DMS114 treated with DMSO at 0.1 percent for 48 hours (cell line): ENCODE measurements around the gene SERPINB10.
"Not testable (repeated sequence)": the region's sequence is repeated elsewhere in the genome, so short reads cannot be mapped to it uniquely, and the experiment has no call there.

Source experiments
- DNase-seq: peaks from one replicate; lab custom pipeline; 2025; ENCODE audit not compliant: unreplicated experiment; lab: John Stamatoyannopoulos, UW

The SERPINB10 gene

GRCh38 chr18:63940543-63941050 lies 32.8 kb downstream of the SERPINB10 start:
- DNase-seq, result not testable (repeated sequence)

GRCh38 chr18:63947051-63947790 lies 39.5 kb downstream of the SERPINB10 start:
- no peak for DNase-seq

- no peak for DNase-seq
These were observed 41.4 kb downstream of the SERPINB10 start, which contains the start of gene HMSD for GRCh38 chr18:63949068-63949737. Gene HMSD (plus strand): TSS chr18:63949301. CDS start chr18:63953456, 4,155 bp downstream.

- DNase-seq, result no peak
These were observed 43.5 kb downstream of the SERPINB10 start for GRCh38 chr18:63951302-63951705.

- DNase-seq, result no peak
These were observed 46.1 kb downstream of the SERPINB10 start for GRCh38 chr18:63953811-63954210.

- DNase-seq, result no peak
These were observed 49.0 kb downstream of the SERPINB10 start for GRCh38 chr18:63956755-63957154.

- no peak for DNase-seq
These were observed 53.1 kb downstream of the SERPINB10 start for GRCh38 chr18:63960891-63961290.

GRCh38 chr18:63961435-63961980 lies 53.8 kb downstream of the SERPINB10 start:
- no peak for DNase-seq

- no peak for DNase-seq
These were observed 54.4 kb downstream of the SERPINB10 start for GRCh38 chr18:63962137-63962536.

- DNase-seq, result peak; percentile 0
These were observed 56.0 kb downstream of the SERPINB10 start for GRCh38 chr18:63963615-63964256.

- DNase-seq, result no peak
These were observed 57.1 kb downstream of the SERPINB10 start for GRCh38 chr18:63964908-63965307.

GRCh38 chr18:63965716-63966330 lies 58.1 kb downstream of the SERPINB10 start:
- no peak for DNase-seq

GRCh38 chr18:63969942-63970808 lies 62.4 kb downstream of the SERPINB10 start, which contains the start of gene SERPINB8:
Gene SERPINB8 (plus strand): TSS chr18:63970081. CDS start chr18:63978309, 8,228 bp downstream.
- DNase-seq, result peak; percentile 58

- no peak for DNase-seq
These were observed 63.0 kb downstream of the SERPINB10 start for GRCh38 chr18:63970809-63971205.

- DNase-seq, result no peak
These were observed 63.7 kb downstream of the SERPINB10 start for GRCh38 chr18:63971320-63972001.

- no peak for DNase-seq
These were observed 64.2 kb downstream of the SERPINB10 start for GRCh38 chr18:63972002-63972376.

GRCh38 chr18:63974991-63975390 lies 67.2 kb downstream of the SERPINB10 start:
- peak; percentile 1 for DNase-seq

- DNase-seq, result no peak
These were observed 67.9 kb downstream of the SERPINB10 start for GRCh38 chr18:63975628-63976027.

- DNase-seq, result no peak
These were observed 69.3 kb downstream of the SERPINB10 start for GRCh38 chr18:63977040-63977439.
